ENCODE measurements around the gene MYO18B.

The MYO18B gene

DNA sequence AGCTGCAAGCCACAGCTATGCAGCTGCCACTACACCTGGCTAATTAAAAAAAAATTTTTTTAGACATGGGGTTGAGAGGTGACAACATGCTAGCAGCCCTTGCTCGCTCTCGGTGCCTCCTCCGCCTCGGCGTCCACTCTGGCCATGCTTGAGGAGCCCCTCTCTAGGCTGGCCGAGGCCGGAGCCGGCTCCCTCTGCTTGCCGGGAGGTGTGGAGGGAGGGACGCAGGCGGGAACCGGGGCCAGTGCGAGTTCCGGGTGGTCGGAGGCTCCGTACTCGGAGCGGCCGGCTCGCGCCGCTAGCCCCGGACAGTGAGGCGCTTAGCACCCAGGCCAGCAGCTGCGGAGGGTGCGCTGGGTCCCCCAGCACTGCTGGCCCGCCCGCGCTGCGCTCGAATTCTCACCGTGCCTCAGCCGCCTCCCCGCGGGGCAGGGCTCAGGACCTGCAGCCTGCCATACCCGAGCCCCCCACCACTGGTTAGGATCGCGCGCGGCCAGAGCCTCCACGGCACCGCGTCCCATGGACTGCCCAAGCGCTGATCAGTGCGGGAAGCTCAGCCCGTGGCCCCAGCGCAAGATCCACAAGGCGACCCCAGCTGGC, 10.7 kb downstream of the MYO18B start:
- TF ChIP-seq, protein P1, sequence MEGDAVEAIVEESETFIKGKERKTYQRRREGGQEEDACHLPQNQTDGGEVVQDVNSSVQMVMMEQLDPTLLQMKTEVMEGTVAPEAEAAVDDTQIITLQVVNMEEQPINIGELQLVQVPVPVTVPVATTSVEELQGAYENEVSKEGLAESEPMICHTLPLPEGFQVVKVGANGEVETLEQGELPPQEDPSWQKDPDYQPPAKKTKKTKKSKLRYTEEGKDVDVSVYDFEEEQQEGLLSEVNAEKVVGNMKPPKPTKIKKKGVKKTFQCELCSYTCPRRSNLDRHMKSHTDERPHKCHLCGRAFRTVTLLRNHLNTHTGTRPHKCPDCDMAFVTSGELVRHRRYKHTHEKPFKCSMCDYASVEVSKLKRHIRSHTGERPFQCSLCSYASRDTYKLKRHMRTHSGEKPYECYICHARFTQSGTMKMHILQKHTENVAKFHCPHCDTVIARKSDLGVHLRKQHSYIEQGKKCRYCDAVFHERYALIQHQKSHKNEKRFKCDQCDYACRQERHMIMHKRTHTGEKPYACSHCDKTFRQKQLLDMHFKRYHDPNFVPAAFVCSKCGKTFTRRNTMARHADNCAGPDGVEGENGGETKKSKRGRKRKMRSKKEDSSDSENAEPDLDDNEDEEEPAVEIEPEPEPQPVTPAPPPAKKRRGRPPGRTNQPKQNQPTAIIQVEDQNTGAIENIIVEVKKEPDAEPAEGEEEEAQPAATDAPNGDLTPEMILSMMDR (IDR thresholded peaks at IDR 0.05; ENCODE audit: borderline replicate concordance, control extremely low read depth, extremely low read depth, insufficient read depth, missing control alignments): no peak
- no peak for DNase-seq (ENCODE audit: low spot score)
- in situ Hi-C loops (cut with MboI; ENCODE audit: low sequenced_read_pairs, unreplicated experiment): no loop called here

DNA sequence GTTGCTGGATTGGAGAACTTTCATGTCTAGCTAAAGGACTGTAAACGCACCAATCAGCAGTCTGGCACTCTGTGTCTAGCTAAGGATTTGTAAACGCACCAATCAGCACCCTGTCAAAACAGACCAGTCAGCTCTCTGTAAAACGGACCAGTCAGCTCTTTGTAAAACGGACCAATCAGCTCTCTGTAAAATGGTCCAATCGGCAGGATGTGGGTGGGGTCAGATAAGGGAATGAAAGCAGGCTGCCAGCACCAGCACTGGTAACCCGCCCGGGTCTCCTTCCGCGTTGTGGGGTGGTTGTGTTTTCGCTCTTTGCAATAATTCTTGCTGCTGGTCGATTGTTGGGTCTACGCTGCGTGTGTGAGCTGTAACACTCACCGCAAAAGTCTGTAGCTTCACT, 11.3 kb downstream of the MYO18B start:
- DNase-seq (ENCODE audit: low spot score): no peak
- TF ChIP-seq, protein P1 (IDR thresholded peaks at IDR 0.05; ENCODE audit: borderline replicate concordance, control extremely low read depth, extremely low read depth, insufficient read depth, missing control alignments): no peak
- in situ Hi-C loops (cut with MboI; ENCODE audit: low sequenced_read_pairs, unreplicated experiment): no loop called here

DNA sequence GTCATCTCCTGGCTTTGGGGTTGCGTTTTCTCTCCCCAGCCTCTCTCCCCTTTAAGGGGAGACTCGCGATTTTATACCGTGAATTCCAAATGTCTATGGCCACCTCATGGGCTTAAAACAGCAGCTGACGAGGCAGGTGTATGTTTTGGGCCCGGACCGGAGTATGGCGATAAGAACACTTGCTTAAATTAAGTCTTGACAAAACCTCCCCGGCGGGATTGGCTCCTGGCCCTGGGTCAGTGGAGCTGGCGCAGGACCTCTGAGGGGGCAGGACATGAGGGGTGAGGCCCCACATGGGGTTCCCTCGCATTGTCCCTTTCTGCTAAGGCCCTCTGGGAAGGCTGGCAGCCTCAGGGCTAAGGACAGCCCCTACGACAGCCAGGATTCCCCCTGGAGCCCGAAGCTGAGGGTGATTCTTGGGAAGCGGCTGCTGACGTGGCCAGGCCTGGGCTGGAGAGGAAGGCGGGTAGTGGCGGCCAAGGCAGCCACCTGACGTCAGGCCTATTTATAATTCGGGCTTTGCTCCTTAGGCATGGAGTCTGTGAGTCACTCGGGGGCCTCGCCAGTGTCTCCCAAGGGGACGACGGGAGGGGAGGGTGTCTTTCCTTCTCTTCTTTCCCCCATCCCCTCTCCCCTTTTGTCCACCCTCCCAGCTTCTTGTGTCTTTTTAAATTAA, 12.7 kb downstream of the MYO18B start:
- no peak for DNase-seq (ENCODE audit: low spot score)
- TF ChIP-seq, protein P1 (IDR thresholded peaks at IDR 0.05; ENCODE audit: borderline replicate concordance, control extremely low read depth, extremely low read depth, insufficient read depth, missing control alignments): no peak

DNA sequence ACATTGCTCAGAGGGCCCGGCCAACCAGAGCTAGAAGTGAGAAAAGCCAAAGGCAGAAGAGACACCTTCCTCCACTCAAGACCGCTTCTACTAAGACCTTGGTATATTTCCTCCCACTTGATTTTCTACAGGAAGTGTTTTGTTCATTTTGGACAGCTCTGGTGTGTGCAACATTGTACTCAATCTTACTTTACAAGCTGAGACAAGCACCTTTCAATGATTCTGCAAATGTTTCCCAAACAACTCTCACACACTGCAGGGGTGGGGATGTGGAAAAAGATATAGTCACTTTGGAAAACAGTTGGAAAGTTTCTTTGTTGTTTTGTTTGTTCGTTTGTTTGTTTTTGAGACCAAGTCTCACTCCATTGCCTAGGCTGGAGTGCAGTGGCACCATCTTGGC, 15.7 kb downstream of the MYO18B start:
- TF ChIP-seq, protein P1 (IDR thresholded peaks at IDR 0.05; ENCODE audit: borderline replicate concordance, control extremely low read depth, extremely low read depth, insufficient read depth, missing control alignments): no peak
- no peak for DNase-seq (ENCODE audit: low spot score)
- in situ Hi-C loops (cut with MboI; ENCODE audit: low sequenced_read_pairs, unreplicated experiment): no loop called here

More for the DNA sequence above, 12.7 kb downstream of the MYO18B start:
- in situ Hi-C loops (cut with MboI; ENCODE audit: low sequenced_read_pairs, unreplicated experiment): no loop called here

DNA sequence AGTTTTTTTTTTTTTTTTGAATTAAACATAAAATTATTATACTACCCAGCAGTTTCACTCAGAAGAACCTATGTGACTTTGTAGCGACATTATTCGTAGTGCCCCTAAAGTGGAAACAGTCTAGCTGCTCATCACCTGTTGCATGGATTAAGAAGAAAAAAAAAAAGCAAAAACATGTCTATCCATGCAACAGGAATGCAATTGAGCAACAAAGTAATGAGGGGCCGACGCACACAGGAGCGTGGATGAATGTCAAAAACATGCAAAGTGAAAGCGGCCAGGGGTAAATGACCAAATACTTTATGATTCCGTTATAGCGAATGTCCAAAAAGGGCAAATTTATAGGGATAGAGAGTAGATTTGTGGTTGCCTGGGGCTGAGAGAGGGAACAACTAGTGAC, 16.3 kb downstream of the MYO18B start:
- TF ChIP-seq, protein P1 (IDR thresholded peaks at IDR 0.05; ENCODE audit: borderline replicate concordance, control extremely low read depth, extremely low read depth, insufficient read depth, missing control alignments): no peak
- in situ Hi-C loops (cut with MboI; ENCODE audit: low sequenced_read_pairs, unreplicated experiment): no loop called here

DNA sequence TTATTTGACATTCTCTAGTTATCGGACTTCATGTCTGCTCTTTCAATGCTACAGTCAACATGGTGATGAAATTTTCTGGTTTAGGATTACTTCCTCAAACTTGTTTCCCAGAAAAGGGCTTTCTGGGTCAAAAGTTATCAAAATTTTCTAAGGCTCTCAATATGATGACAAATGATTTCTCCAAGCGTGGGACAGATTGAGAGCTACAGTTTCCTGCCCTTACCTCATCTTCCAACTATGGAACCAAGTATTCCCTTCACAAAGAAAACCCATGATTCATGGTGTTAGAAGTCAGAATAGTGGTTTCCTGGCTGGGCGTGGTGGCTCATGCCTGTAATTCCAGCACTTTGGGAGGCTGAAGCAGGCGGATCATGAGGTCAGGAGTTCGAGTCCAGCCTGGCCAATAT, 17.8 kb downstream of the MYO18B start:
- in situ Hi-C loops (cut with MboI; ENCODE audit: low sequenced_read_pairs, unreplicated experiment): no loop called here
- no peak for DNase-seq (ENCODE audit: low spot score)

More for the DNA sequence above, 16.3 kb downstream of the MYO18B start:
- no peak for DNase-seq (ENCODE audit: low spot score)

More for the DNA sequence above, 17.8 kb downstream of the MYO18B start:
- TF ChIP-seq, protein P1 (IDR thresholded peaks at IDR 0.05; ENCODE audit: borderline replicate concordance, control extremely low read depth, extremely low read depth, insufficient read depth, missing control alignments): no peak

All from GM13976 (cell line).